ENCODE results near the gene SLC8A2.

SLC8A2 gene

DNA sequence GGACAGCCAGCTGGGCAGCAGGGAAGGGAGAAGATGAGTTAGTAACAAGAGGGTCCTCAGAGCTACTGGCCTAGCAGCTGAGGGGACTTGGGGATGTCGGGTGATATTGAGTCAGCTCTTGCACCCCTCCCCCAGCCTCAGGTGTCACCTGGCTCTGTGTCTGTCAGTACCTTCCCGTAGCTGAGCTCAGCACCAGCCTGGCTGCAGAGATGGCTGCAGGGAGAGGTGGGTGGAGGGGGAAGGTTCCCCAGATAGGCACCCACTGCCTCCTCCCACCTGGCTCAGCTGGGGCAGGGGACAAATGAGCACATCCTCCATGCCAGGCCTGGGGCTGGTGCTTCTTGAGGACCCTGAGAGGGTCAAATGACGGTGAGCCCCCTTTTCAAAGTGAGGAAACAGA lies 19.2 kb upstream of the SLC8A2 start:
- no peak for TF ChIP-seq REST (IDR thresholded peaks at IDR 0.05; ENCODE audit: insufficient read depth in 1 of 2, low read depth in 2 of 2, low read length in 2 of 2)
- no peak for TF ChIP-seq TAF1 (IDR thresholded peaks at IDR 0.05; ENCODE audit: borderline replicate concordance, insufficient read depth, low read length)
- no peak for TF ChIP-seq FOXP2 (optimal IDR thresholded peaks at IDR 0.05; ENCODE audit: borderline replicate concordance, extremely low read depth, extremely low read length, insufficient read depth)
- TF ChIP-seq POLR2AphosphoS5 (IDR thresholded peaks at IDR 0.05; ENCODE audit: low read depth, low read length): no peak

- TF ChIP-seq SIN3A (IDR thresholded peaks at IDR 0.05; ENCODE audit: borderline replicate concordance, insufficient read depth, low read length) (no peak), FOXP2 (optimal IDR thresholded peaks at IDR 0.05; ENCODE audit: borderline replicate concordance, extremely low read depth, extremely low read length, insufficient read depth) (no peak), REST (IDR thresholded peaks at IDR 0.05; ENCODE audit: insufficient read depth in 1 of 2, low read depth in 2 of 2, low read length in 2 of 2) (no peak), TAF1 (IDR thresholded peaks at IDR 0.05; ENCODE audit: borderline replicate concordance, insufficient read depth, low read length) (no peak), POLR2AphosphoS5 (IDR thresholded peaks at IDR 0.05; ENCODE audit: low read depth, low read length) (no peak)
Observed at GRCh38 chr19:47490031-47490430, 18.3 kb upstream of the SLC8A2 start.

GRCh38 chr19:47489072-47489914 lies 17.6 kb upstream of the SLC8A2 start:
- no peak for TF ChIP-seq FOXP2 (optimal IDR thresholded peaks at IDR 0.05; ENCODE audit: borderline replicate concordance, extremely low read depth, extremely low read length, insufficient read depth)

GRCh38 chr19:47487551-47488515 lies 16.1 kb upstream of the SLC8A2 start:
- TF ChIP-seq TAF1 (IDR thresholded peaks at IDR 0.05; ENCODE audit: borderline replicate concordance, insufficient read depth, low read length) (no peak), REST (IDR thresholded peaks at IDR 0.05; ENCODE audit: insufficient read depth in 1 of 2, low read depth in 2 of 2, low read length in 2 of 2) (no peak), FOXP2 (optimal IDR thresholded peaks at IDR 0.05; ENCODE audit: borderline replicate concordance, extremely low read depth, extremely low read length, insufficient read depth) (no peak), POLR2AphosphoS5 (IDR thresholded peaks at IDR 0.05; ENCODE audit: low read depth, low read length) (no peak), SIN3A (IDR thresholded peaks at IDR 0.05; ENCODE audit: borderline replicate concordance, insufficient read depth, low read length) (no peak)

DNA sequence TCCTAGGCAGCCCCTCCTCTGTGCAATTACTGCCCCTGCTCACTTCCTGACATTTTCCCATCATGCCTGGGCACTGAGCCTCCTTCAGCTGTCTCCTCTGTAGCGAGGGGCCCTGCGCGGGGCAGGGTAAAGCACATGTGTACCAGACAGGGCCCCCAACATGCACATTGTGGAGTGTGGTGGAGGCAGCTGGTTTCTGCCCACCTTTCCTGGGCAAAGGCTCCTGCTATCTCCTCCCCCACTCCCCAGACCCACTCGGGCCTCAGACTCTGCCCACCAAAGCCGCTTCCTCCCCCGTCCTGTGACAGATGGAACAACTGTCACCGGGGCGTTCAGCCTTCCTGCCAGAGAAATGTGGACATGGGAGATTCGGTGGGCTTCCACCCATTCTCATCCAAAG lies 15.2 kb upstream of the SLC8A2 start:
- TF ChIP-seq REST (IDR thresholded peaks at IDR 0.05; ENCODE audit: insufficient read depth in 1 of 2, low read depth in 2 of 2, low read length in 2 of 2) (no peak), FOXP2 (optimal IDR thresholded peaks at IDR 0.05; ENCODE audit: borderline replicate concordance, extremely low read depth, extremely low read length, insufficient read depth) (no peak), POLR2AphosphoS5 (IDR thresholded peaks at IDR 0.05; ENCODE audit: low read depth, low read length) (no peak), TAF1 (IDR thresholded peaks at IDR 0.05; ENCODE audit: borderline replicate concordance, insufficient read depth, low read length) (no peak), SIN3A (IDR thresholded peaks at IDR 0.05; ENCODE audit: borderline replicate concordance, insufficient read depth, low read length) (no peak)
